HepG2 (cell line): ENCODE measurements around the gene CYTH2. TPM values are rescaled to one million over a fixed set of nuclear protein-coding genes. Genes with fewer than 3 reads are reported as not detected.
A peak's percentile ranks its signal among the peaks of the same experiment; 100 is the strongest.

Source experiments
- AKAP8 ChIP-seq: sonication (generic); formaldehyde crosslinking; IDR thresholded peaks from 2 replicates; pipeline ENCODE4 v1.5.1; 2020; ENCODE audit warnings: mild to moderate bottlenecking, missing genetic modification reagents
- ARID2 ChIP-seq: sonication (generic); formaldehyde crosslinking; IDR thresholded peaks from 2 replicates; pipeline ENCODE4 v1.8.1; 2022; ENCODE audit warnings: mild to moderate bottlenecking, missing genetic modification reagents, borderline replicate concordance
- BCL6 ChIP-seq: IDR thresholded peaks from 2 replicates; pipeline ENCODE4 v1.6.1; 2016; ENCODE audit warnings: missing genetic modification reagents, missing compliant biosample characterization
- HCFC1 ChIP-seq: fragments of 150-350 bp; IDR thresholded peaks from 2 replicates; pipeline ENCODE4 v1.6.1; 2014; ENCODE audit warnings: low read depth, low read length
- RERE ChIP-seq: IDR thresholded peaks from 2 replicates; pipeline ENCODE4 v1.6.1; 2016; ENCODE audit warnings: low read depth, missing genetic modification reagents, missing compliant biosample characterization
- SKI ChIP-seq: fragments of 450-650 bp; IDR thresholded peaks from one replicate; pipeline ENCODE4 v1.6.1; 2018; ENCODE audit warnings: mild to moderate bottlenecking; ENCODE audit not compliant: partially characterized antibody
- SRSF4 ChIP-seq: fragments of 200-400 bp; formaldehyde crosslinking; IDR thresholded peaks from one replicate; pipeline ENCODE4 v1.6.1; 2018; ENCODE audit warnings: mild to moderate bottlenecking, low read depth, low read length, moderate library complexity; ENCODE audit not compliant: poor library complexity, severe bottlenecking
- THAP8 ChIP-seq: sonication (generic); formaldehyde crosslinking; IDR thresholded peaks from 2 replicates; pipeline ENCODE4 v1.5.1; 2020; ENCODE audit warnings: missing genetic modification reagents, mild to moderate bottlenecking, borderline replicate concordance
- ZBTB43 ChIP-seq: sonication (generic); formaldehyde crosslinking; conservative IDR thresholded peaks from 2 replicates; pipeline ENCODE4 v1.4.0; 2020; ENCODE audit warnings: missing genetic modification reagents
- ZNF224 ChIP-seq: sonication (generic); formaldehyde crosslinking; IDR thresholded peaks from 2 replicates; pipeline ENCODE4 v1.5.0; 2020; ENCODE audit warnings: mild to moderate bottlenecking, missing genetic modification reagents
- ZNF407 ChIP-seq: sonication (generic); formaldehyde crosslinking; IDR thresholded peaks from one replicate; pipeline ENCODE4 v1.5.1; 2020; ENCODE audit warnings: mild to moderate bottlenecking, missing genetic modification reagents; ENCODE audit errors: not compliant biosample characterization
- ZNF563 ChIP-seq: sonication (generic); formaldehyde crosslinking; IDR thresholded peaks from 2 replicates; pipeline ENCODE4 v1.8.0; 2022; ENCODE audit warnings: mild to moderate bottlenecking, moderate library complexity, missing genetic modification reagents
- polyA plus RNA-seq, 8 experiments: library from polyadenylated mRNA; depleted of rRNA in 3 of 8; stranded (reverse) in 7 of 8; unstranded in 1 of 8; fragments of >200 nt; fragmentation: Illumina TruSeq in 4 of 8; extraction: Trizol in 4 of 8; gene quantifications; 2 replicates each; pipeline versions ENCODE4 v1.2.1 to v1.2.3, GENCODE V29; 2011 to 2016; ENCODE audit warnings: low read depth in 4 of 8, missing spikeins in 1 of 8, mixed read lengths in 1 of 8; ENCODE audit not compliant: insufficient read depth in 1 of 8
- total RNA-seq, 5 experiments: library from RNA; depleted of rRNA; stranded (reverse); fragments of >200 nt; fragmentation: Illumina TruSeq; extraction: Trizol; gene quantifications; 2 replicates each; pipeline ENCODE4 v1.2.3, GENCODE V29; 2016; ENCODE audit warnings: low read depth in 1 of 5

CYTH2 gene
- total and polyA plus RNA-seq, 2 of the 13 experiments (the other 11 are each of a cell fraction or from before 2014, with no cell fraction given) = 16.5 to 39.3 TPM

- TF ChIP-seq ZNF563 (CRISPR knock-in tag) (peak; percentile 31; the same call in 1 of the 2 replicates), THAP8 (CRISPR knock-in tag) (no peak), AKAP8 (0 out of 2 replicates have a peak, but pooled peaks have one; percentile 31), SKI (no peak), BCL6 (peak; percentile 24; the same call in 1 of the 2 replicates), RERE (CRISPR knock-in tag) (no peak), ZNF407 (CRISPR knock-in tag) (peak; percentile 34), HCFC1 (no peak), ZBTB43 (CRISPR knock-in tag) (no peak), SRSF4 (no peak), ZNF224 (CRISPR knock-in tag) (no peak), ARID2 (CRISPR knock-in tag) (no peak)
These were observed 28.0 kb downstream of the CYTH2 start (continued) for GRCh38 chr19:48496959-48497727.
